ENCODE results near the gene KCNN3.

GRCh38 chr1:154913273-154913672 lies 43.2 kb upstream of the KCNN3 start:
- TF ChIP-seq, protein P1, sequence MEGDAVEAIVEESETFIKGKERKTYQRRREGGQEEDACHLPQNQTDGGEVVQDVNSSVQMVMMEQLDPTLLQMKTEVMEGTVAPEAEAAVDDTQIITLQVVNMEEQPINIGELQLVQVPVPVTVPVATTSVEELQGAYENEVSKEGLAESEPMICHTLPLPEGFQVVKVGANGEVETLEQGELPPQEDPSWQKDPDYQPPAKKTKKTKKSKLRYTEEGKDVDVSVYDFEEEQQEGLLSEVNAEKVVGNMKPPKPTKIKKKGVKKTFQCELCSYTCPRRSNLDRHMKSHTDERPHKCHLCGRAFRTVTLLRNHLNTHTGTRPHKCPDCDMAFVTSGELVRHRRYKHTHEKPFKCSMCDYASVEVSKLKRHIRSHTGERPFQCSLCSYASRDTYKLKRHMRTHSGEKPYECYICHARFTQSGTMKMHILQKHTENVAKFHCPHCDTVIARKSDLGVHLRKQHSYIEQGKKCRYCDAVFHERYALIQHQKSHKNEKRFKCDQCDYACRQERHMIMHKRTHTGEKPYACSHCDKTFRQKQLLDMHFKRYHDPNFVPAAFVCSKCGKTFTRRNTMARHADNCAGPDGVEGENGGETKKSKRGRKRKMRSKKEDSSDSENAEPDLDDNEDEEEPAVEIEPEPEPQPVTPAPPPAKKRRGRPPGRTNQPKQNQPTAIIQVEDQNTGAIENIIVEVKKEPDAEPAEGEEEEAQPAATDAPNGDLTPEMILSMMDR (IDR thresholded peaks at IDR 0.05) = no peak
- TF ChIP-seq POLR2A (IDR thresholded peaks at IDR 0.05) = no peak
- TF ChIP-seq POLR2AphosphoS5 (IDR thresholded peaks at IDR 0.05) = no peak
